GM19328 (cell line): ENCODE data around the gene ATP2B1.

Source experiments
- ATAC-seq: cut with Tn5 transposase; IDR thresholded peaks from one replicate; pipeline ENCODE4 v1.9.1; 2021; ENCODE audit warnings: mild to moderate bottlenecking, moderate library complexity; ENCODE audit not compliant: unreplicated experiment

The ATP2B1 gene

GRCh38 chr12:89662623-89663022, 46.0 kb downstream of the ATP2B1 start:
- no peak for ATAC-seq

GRCh38 chr12:89661706-89662330, 46.8 kb downstream of the ATP2B1 start:
- no peak for ATAC-seq

GRCh38 chr12:89657739-89658138, 50.9 kb downstream of the ATP2B1 start:
- ATAC-seq = no peak

GRCh38 chr12:89657066-89657465, 51.6 kb downstream of the ATP2B1 start:
- ATAC-seq = no peak

- ATAC-seq = no peak
These were observed 52.8 kb downstream of the ATP2B1 start for GRCh38 chr12:89655841-89656240.

GRCh38 chr12:89651192-89651591, 57.4 kb downstream of the ATP2B1 start:
- ATAC-seq = no peak

- no peak for ATAC-seq
These were observed 58.4 kb downstream of the ATP2B1 start for GRCh38 chr12:89650239-89650638.

GRCh38 chr12:89649820-89650219, 58.8 kb downstream of the ATP2B1 start:
- no peak for ATAC-seq

GRCh38 chr12:89649139-89649538, 59.5 kb downstream of the ATP2B1 start:
- ATAC-seq = no peak

GRCh38 chr12:89648211-89648930, 60.3 kb downstream of the ATP2B1 start:
- no peak for ATAC-seq

GRCh38 chr12:89645434-89645833, 63.2 kb downstream of the ATP2B1 start:
- no peak for ATAC-seq

GRCh38 chr12:89642959-89643358, 65.7 kb downstream of the ATP2B1 start:
- no peak for ATAC-seq

GRCh38 chr12:89636776-89637160, 71.9 kb downstream of the ATP2B1 start:
- ATAC-seq = no peak

GRCh38 chr12:89636052-89636775, 72.4 kb downstream of the ATP2B1 start:
- ATAC-seq = no peak

- no peak for ATAC-seq
These were observed 74.1 kb downstream of the ATP2B1 start for GRCh38 chr12:89634508-89634907.

- no peak for ATAC-seq
These were observed 75.9 kb downstream of the ATP2B1 start for GRCh38 chr12:89632778-89633177.

- no peak for ATAC-seq
These were observed 86.5 kb downstream of the ATP2B1 start for GRCh38 chr12:89622115-89622514.

GRCh38 chr12:89621521-89621920, 87.1 kb downstream of the ATP2B1 start:
- no peak for ATAC-seq

GRCh38 chr12:89619764-89620163, 88.9 kb downstream of the ATP2B1 start:
- no peak for ATAC-seq

GRCh38 chr12:89618113-89618862, 90.3 kb downstream of the ATP2B1 start:
- ATAC-seq = no peak

- ATAC-seq = no peak
These were observed 98.3 kb downstream of the ATP2B1 start for GRCh38 chr12:89610366-89610765.
